K562 (cell line): ENCODE data around the gene ADGRA3. TPM values are rescaled to one million over a fixed set of nuclear protein-coding genes. Genes with fewer than 3 reads are reported as not detected.

Source experiments
- ATAC-seq: fragments of 200-7000 bp; cut with Tn5 transposase; 3 replicates; pipeline ENCODE4 v1.9.1; 2020; ENCODE audit warnings: moderate library complexity
- BruUV-seq: library from RNA; stranded (reverse); fragments of 400-500 nt; replicated peaks from 2 replicates; lab custom pipeline; 2021; lab: Mats Ljungman, UMichigan
- CTCF ChIA-PET: fragments of 300-600 bp; formaldehyde crosslinking; extraction: SDS; loops from one replicate; lab custom pipeline; 2021; ENCODE audit warnings: low intra/inter-chr PET ratio; lab: Yijun Ruan, JAX
- POLR2A ChIA-PET: fragments of 300-600, 350-650 bp; sonication (Branson Sonifier 250); formaldehyde crosslinking; extraction: SDS; loops from one replicate; lab custom pipeline; 2021; ENCODE audit warnings: antibody characterized with exemption, inconsistent platforms; lab: Yijun Ruan, JAX
- DNase-seq, 4 experiments: peaks; one replicate each; pipeline versions ENCODE4 v3.0.0 to v3.0.0-alpha.2; 2011 to 2018; ENCODE audit warnings: low spot score in 3 of 4, mixed read lengths in 3 of 4; ENCODE audit errors: extremely low read depth in 1 of 4
- FAIRE-seq: peaks from 2 replicates; lab custom pipeline; 2011; peaks lifted over from hg19 to GRCh38; lab: Jason Lieb, UNC
- H2AFZ ChIP-seq: 2 replicates; pipeline ENCODE4 v1.6.0; 2011; ENCODE audit warnings: low read depth, low read length, control low read depth, inconsistent platforms
- H3K27ac ChIP-seq: fragments of 200-600 bp; 3 replicates; pipeline ENCODE4 v1.8.0; 2011; ENCODE audit warnings: low read depth, mild to moderate bottlenecking, control low read depth, inconsistent platforms, low read length, moderate library complexity, mixed read lengths; ENCODE audit errors: extremely low read depth
- H3K27me3 ChIP-seq, 2 experiments: fragments of 300-600 bp in 1 of 2; 2 replicates in 1 of 2; 3 replicates in 1 of 2; pipeline versions ENCODE4 v1.6.0 to v1.8.0; 2011; ENCODE audit warnings: inconsistent platforms in 2 of 2, low read length in 2 of 2, mild to moderate bottlenecking in 1 of 2, mixed read lengths in 1 of 2, moderate library complexity in 1 of 2; ENCODE audit not compliant: control insufficient read depth in 2 of 2, insufficient read depth in 2 of 2
- H3K36me3 ChIP-seq: fragments of 300-600 bp; 3 replicates; pipeline ENCODE4 v1.8.0; 2011; ENCODE audit warnings: mild to moderate bottlenecking, low read length, inconsistent platforms; ENCODE audit not compliant: control insufficient read depth, insufficient read depth
- H3K4me1 ChIP-seq, 2 experiments: fragments of 200-600 bp in 1 of 2; replicated peaks in 1 of 2; 2 replicates in 1 of 2; 3 replicates in 1 of 2; pipeline versions ENCODE4 v1.5.1 to v1.8.0; 2011; ENCODE audit warnings: inconsistent platforms in 2 of 2, low read length in 2 of 2, mild to moderate bottlenecking in 1 of 2, mixed read lengths in 1 of 2, moderate library complexity in 1 of 2; ENCODE audit not compliant: control insufficient read depth in 2 of 2, insufficient read depth in 2 of 2
- H3K4me2 ChIP-seq: 2 replicates; pipeline ENCODE4 v1.6.1; 2011; ENCODE audit warnings: low read length, control low read depth, inconsistent platforms, mixed read lengths; ENCODE audit not compliant: insufficient read depth
- H3K4me3 ChIP-seq: fragments of 200-600 bp; sonication (generic), shearing (Covaris generic); 2 replicates; pipeline ENCODE4 v1.5.1; 2016; ENCODE audit warnings: control low read depth, inconsistent platforms
- H3K79me2 ChIP-seq: fragments of 200-600 bp; 3 replicates; pipeline ENCODE4 v1.8.0; 2011; ENCODE audit warnings: low read length, inconsistent platforms; ENCODE audit not compliant: control insufficient read depth, insufficient read depth
- H3K9ac ChIP-seq, 2 experiments: 2 replicates each; pipeline versions ENCODE4 v1.6.0 to v1.6.1; 2011; ENCODE audit warnings: low read depth in 2 of 2, low read length in 2 of 2, control low read depth in 1 of 2, inconsistent platforms in 1 of 2, mild to moderate bottlenecking in 1 of 2, mixed read lengths in 1 of 2; ENCODE audit not compliant: insufficient read depth in 1 of 2
- H3K9me1 ChIP-seq: one replicate; pipeline ENCODE4 v1.6.0; 2011; ENCODE audit warnings: inconsistent platforms, mild to moderate bottlenecking, low read length, moderate library complexity; ENCODE audit not compliant: control insufficient read depth, insufficient read depth
- H3K9me3 ChIP-seq: replicated peaks from 2 replicates; pipeline ENCODE4 v1.5.1; 2011; ENCODE audit warnings: low read depth, low read length, inconsistent platforms; ENCODE audit not compliant: control insufficient read depth, insufficient read depth
- H4K20me1 ChIP-seq: replicated peaks from 2 replicates; pipeline ENCODE4 v1.6.1; 2011; ENCODE audit warnings: low read length, inconsistent platforms, mixed read lengths; ENCODE audit not compliant: control insufficient read depth, insufficient read depth
- BCOR ChIP-seq: fragments of 450-650 bp; IDR thresholded peaks from 2 replicates; pipeline ENCODE4 v1.6.1; 2016
- FUS ChIP-seq: fragments of 200-400 bp; formaldehyde crosslinking; optimal IDR thresholded peaks from 2 replicates; pipeline ENCODE3; 2017; ENCODE audit warnings: low read depth, low read length
- MNT ChIP-seq, 2 experiments: fragments of 450-650 bp; conservative IDR thresholded peaks; 2 replicates each; pipeline ENCODE4 v1.6.1; 2017; ENCODE audit warnings: mild to moderate bottlenecking in 2 of 2, moderate library complexity in 2 of 2
- POLR3A ChIP-seq: IDR thresholded peaks from 2 replicates; pipeline ENCODE4 v1.6.1; 2011; ENCODE audit warnings: borderline replicate concordance, mild to moderate bottlenecking, moderate library complexity; ENCODE audit not compliant: insufficient read length, insufficient read depth; ENCODE audit errors: extremely low read depth
- RAD21 ChIP-seq, 2 experiments: fragments of 250-450 bp in 1 of 2; fragments of 450-650 bp in 1 of 2; sonication (Bioruptor Pico) in 1 of 2; formaldehyde crosslinking in 1 of 2; IDR thresholded peaks in 1 of 2; conservative IDR thresholded peaks in 1 of 2; 2 replicates each; pipeline versions ENCODE4 v1.4.0 to v1.8.0; 2020 to 2022; ENCODE audit warnings: mild to moderate bottlenecking in 2 of 2, moderate library complexity in 1 of 2
- RBM39 ChIP-seq: fragments of 200-400 bp; formaldehyde crosslinking; optimal IDR thresholded peaks from 2 replicates; pipeline ENCODE3; 2018; ENCODE audit warnings: low read depth, low read length
- TEAD2 ChIP-seq: fragments of 450-650 bp; IDR thresholded peaks from 2 replicates; pipeline ENCODE4 v1.6.1; 2016; ENCODE audit warnings: missing genetic modification characterization, control low read depth, missing compliant biosample characterization
- TRIM24 ChIP-seq, 2 experiments: fragments of 450-650 bp; IDR thresholded peaks; 2 replicates each; pipeline ENCODE4 v1.6.1; 2016
- ZNF197 ChIP-seq: fragments of 200-800 bp; sonication (Bioruptor generic); IDR thresholded peaks from 2 replicates; pipeline ENCODE4 v1.6.1; 2016; ENCODE audit warnings: low read depth, missing genetic modification characterization, missing compliant biosample characterization
- WGBS: fragments of 100-300 bp; shearing (Covaris generic); methylation state at CpG from one replicate; pipeline ENCODE4 v1.1.6; 2016; ENCODE audit warnings: low coverage, mixed read lengths; ENCODE audit not compliant: insufficient coverage; ENCODE audit errors: missing lambda C conversion rate; 5-methylcytosine and 5-hydroxymethylcytosine counted together
- in situ Hi-C: fragments of 300-500 bp; cut with MboI; formaldehyde crosslinking; loops from 4 replicates; pipeline ENCODE4 v1.15.0; 2018; ENCODE audit warnings: inconsistent platforms, mixed read lengths
- intact Hi-C: fragments of 100-400 bp; cut with micrococcal nuclease; formaldehyde crosslinking; loops from 2 replicates; pipeline ENCODE4 v1.14.2; 2022
- polyA plus RNA-seq, 8 experiments: library from polyadenylated mRNA; depleted of rRNA in 4 of 8; stranded (reverse) in 5 of 8; unstranded in 3 of 8; fragments of >200 nt; fragmentation: Nextera tagmentation in 2 of 8; fragmentation: Illumina TruSeq in 1 of 8; extraction: Ambion mirVana in 2 of 8; extraction: Trizol in 1 of 8; gene quantifications; 2 replicates each; pipeline versions ENCODE4 v1.2.1 to v1.2.3, GENCODE V29; 2011 to 2014; ENCODE audit warnings: inconsistent platforms in 1 of 8, missing spikeins in 1 of 8
- total RNA-seq, 7 experiments: library from RNA; depleted of rRNA in 6 of 7; stranded (reverse); fragments of >200 nt in 6 of 7; fragmentation: Illumina TruSeq in 2 of 7; extraction: Trizol in 2 of 7; gene quantifications; 2 replicates each; pipeline versions ENCODE4 v1.2.1 to v1.2.3, GENCODE V29; 2011 to 2021; ENCODE audit warnings: low replicate concordance in 1 of 7
- TF ChIP-seq, protein P1 (sequence below): fragments of 250-450 bp; sonication (Bioruptor Pico); IDR thresholded peaks from 2 replicates; pipeline ENCODE4 v1.8.0; 2022; ENCODE audit warnings: moderate library complexity, mild to moderate bottlenecking, inconsistent platforms

Gene ADGRA3
- total and polyA plus RNA-seq, 9 of the 15 experiments (the other 6 are each of a cell fraction or from before 2014, with no cell fraction given) = 0.06 to 2.3 (median 0.27) TPM; not detected in 3

GRCh38 chr4:22471419-22471818 lies 44.4 kb downstream of the ADGRA3 start:
- BruUV-seq = no TSS peak
- WGBS = 0% methylated on average over 4 of the region's 4 CpGs
- CTCF ChIA-PET = no interaction called here

DNA sequence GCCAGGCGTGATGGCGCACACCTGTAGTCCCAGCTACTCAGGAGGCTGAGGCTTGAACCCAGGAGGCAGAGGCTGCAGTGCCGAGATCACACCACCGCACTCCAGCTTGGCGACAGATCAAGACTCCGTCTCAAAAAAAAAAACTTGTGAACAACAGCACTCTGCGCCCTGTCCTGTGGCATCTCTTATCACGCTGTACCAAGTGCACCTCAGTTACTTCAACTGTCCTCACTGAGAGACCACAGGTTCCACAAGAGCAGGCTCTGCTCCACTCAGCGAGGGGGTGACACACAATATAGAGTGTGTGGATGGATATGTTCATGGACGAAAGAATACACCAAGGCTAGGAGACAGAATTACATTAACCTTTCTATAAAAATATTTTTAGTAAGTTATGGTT lies 49.3 kb downstream of the ADGRA3 start:
- in situ Hi-C loops (no loop called here), intact Hi-C loops (no loop called here)
- Histone ChIP-seq H3K4me1 (no peaks in the 10 kb centered on the region), H4K20me1 (no peaks in the 10 kb centered on the region), H3K36me3 (no peaks in the 10 kb centered on the region), H3K9ac (no peak overlapping the region), H2AFZ (no peak overlapping the region), H3K27ac (no peak overlapping the region), H3K79me2 (no peaks in the 10 kb centered on the region), H3K9me1 (no peaks in the 10 kb centered on the region), H3K27me3 (no peaks in the 10 kb centered on the region), H3K4me2 (no peak overlapping the region), H3K9me3 (no peaks in the 10 kb centered on the region), H3K4me3 (no peak overlapping the region)
- FAIRE-seq (no peak), ATAC-seq (no peak), DNase-seq (no peak)
- BruUV-seq = no TSS peak
- 0% methylated on average over 10 of the region's 10 CpGs for WGBS
- ChIA-PET POLR2A (no interaction called here), CTCF (no interaction called here)
- TF ChIP-seq RAD21 (CRISPR knock-in tag; conservative IDR thresholded peaks at IDR 0.05 in 1 of 2, IDR thresholded peaks at IDR 0.05 in 1 of 2) (no peak), RBM39 (no peak), TEAD2 (tag) (no peak), BCOR (no peak), TRIM24 (IDR thresholded peaks at IDR 0.05) (no peak), POLR3A (no peak), ZNF197 (CRISPR knock-in tag) (no peak)
- TF ChIP-seq, protein P1, sequence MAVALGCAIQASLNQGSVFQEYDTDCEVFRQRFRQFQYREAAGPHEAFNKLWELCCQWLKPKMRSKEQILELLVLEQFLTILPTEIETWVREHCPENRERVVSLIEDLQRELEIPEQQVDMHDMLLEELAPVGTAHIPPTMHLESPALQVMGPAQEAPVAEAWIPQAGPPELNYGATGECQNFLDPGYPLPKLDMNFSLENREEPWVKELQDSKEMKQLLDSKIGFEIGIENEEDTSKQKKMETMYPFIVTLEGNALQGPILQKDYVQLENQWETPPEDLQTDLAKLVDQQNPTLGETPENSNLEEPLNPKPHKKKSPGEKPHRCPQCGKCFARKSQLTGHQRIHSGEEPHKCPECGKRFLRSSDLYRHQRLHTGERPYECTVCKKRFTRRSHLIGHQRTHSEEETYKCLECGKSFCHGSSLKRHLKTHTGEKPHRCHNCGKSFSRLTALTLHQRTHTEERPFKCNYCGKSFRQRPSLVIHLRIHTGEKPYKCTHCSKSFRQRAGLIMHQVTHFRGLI (CRISPR knock-in tag) = no peak

More at GRCh38 chr4:22471419-22471818, 44.4 kb downstream of the ADGRA3 start:
- Histone ChIP-seq H3K9ac (no peak overlapping the region), H3K36me3 (no peaks in the 10 kb centered on the region), H3K27ac (no peak overlapping the region), H3K4me2 (no peak overlapping the region), H3K9me3 (no peaks in the 10 kb centered on the region), H3K4me1 (no peaks in the 10 kb centered on the region), H3K79me2 (no peaks in the 10 kb centered on the region), H3K9me1 (no peaks in the 10 kb centered on the region), H3K4me3 (no peak overlapping the region), H4K20me1 (no peaks in the 10 kb centered on the region), H2AFZ (no peak overlapping the region), H3K27me3 (no peaks in the 10 kb centered on the region)
- DNase-seq (no peak), ATAC-seq (no peak), FAIRE-seq (no peak)
- POLR2A ChIA-PET = interaction anchor here (0.5 kb wide), 1 partner anchor 526 kb away, joined by 3 read pairs; no protein-coding TSS in a partner anchor
- TF ChIP-seq MNT (conservative IDR thresholded peaks at IDR 0.05) = no peak
- no peak for TF ChIP-seq FUS
- in situ Hi-C loops (no loop called here), intact Hi-C loops (no loop called here)
